ENCODE measurements around the gene RTP2.

GRCh38 chr3:187695449-187695848 is 6.9 kb downstream of the RTP2 start:
- TF ChIP-seq, protein P1, sequence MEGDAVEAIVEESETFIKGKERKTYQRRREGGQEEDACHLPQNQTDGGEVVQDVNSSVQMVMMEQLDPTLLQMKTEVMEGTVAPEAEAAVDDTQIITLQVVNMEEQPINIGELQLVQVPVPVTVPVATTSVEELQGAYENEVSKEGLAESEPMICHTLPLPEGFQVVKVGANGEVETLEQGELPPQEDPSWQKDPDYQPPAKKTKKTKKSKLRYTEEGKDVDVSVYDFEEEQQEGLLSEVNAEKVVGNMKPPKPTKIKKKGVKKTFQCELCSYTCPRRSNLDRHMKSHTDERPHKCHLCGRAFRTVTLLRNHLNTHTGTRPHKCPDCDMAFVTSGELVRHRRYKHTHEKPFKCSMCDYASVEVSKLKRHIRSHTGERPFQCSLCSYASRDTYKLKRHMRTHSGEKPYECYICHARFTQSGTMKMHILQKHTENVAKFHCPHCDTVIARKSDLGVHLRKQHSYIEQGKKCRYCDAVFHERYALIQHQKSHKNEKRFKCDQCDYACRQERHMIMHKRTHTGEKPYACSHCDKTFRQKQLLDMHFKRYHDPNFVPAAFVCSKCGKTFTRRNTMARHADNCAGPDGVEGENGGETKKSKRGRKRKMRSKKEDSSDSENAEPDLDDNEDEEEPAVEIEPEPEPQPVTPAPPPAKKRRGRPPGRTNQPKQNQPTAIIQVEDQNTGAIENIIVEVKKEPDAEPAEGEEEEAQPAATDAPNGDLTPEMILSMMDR (IDR thresholded peaks at IDR 0.05), result no peak
- no peak for TF ChIP-seq POLR2A (IDR thresholded peaks at IDR 0.05)

Measured in thyroid gland (tissue), 4 donors.